KOPT-K1 (cell line): ENCODE measurements around the gene SIGMAR1.

Experiments
- H3K27ac ChIP-seq: fragments of 200-600 bp; sonication (generic); 2 replicates; pipeline ENCODE4 v1.5.1; 2016; ENCODE audit warnings: antibody characterized with exemption, mild to moderate bottlenecking, low read depth, low read length; ENCODE audit not compliant: poor library complexity, severe bottlenecking
- H3K36me3 ChIP-seq: fragments of 200-600 bp; sonication (generic); 2 replicates; pipeline ENCODE4 v1.5.1; 2017; ENCODE audit warnings: antibody characterized with exemption, mild to moderate bottlenecking, low read length, moderate library complexity; ENCODE audit not compliant: insufficient read depth
- H3K9me3 ChIP-seq: fragments of 200-600 bp; sonication (generic); 2 replicates; pipeline ENCODE4 v1.5.1; 2017; ENCODE audit warnings: antibody characterized with exemption, low read length, mild to moderate bottlenecking; ENCODE audit not compliant: insufficient read depth, poor library complexity, severe bottlenecking

SIGMAR1 gene

DNA sequence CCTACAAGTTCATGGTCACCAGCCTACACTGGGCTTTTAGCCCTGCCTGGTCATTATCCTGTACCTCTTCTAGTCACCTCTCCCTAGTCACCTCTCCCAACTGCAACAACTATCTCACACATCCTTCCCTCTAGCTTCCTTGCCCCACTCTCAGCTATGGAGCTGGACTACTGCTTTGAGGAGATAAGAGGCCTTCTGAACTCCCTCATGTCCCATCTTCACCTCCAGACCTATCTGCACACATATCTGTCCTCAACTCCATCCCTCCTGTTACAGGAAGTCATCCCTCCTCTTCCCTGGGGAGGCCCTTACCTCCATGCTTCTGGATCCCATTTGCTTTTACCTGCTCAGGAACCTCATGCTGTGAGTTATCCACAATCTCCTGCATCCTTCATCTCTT is 31.4 kb downstream of the SIGMAR1 start:
- Histone ChIP-seq H3K36me3 (no peaks in the 10 kb centered on the region), H3K27ac (no peak overlapping the region), H3K9me3 (no peaks in the 10 kb centered on the region)

DNA sequence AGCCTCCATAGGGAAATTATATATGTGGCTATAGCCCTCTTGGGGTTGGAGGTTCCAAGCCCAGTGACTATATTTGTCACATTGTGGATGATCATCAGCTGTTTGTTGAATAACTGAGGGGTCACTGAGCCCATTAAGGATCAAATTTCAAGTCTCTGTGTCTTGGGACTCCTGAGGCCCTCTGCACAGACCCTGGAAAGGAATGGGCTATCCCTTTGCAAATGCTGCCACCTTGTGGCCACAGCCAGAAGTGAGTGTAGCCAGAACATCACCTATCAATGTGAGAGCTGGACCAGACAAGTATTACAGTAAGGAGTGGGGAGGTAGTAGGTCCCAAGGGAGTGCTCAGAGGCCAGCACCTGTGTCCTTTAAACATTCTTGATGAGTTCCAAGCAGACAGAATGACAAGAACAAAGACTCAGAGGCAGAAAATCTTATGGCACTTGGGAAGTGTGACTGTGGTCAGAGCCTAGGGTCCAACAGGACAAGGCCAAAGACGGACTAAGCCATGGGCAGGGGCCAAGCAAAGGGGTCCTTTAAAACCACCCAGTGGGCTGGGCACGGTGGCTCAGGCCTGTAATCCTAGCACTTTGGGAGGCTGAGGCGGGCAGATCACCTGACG is 33.9 kb downstream of the SIGMAR1 start:
- Histone ChIP-seq H3K36me3 (no peaks in the 10 kb centered on the region), H3K27ac (no peak overlapping the region), H3K9me3 (no peaks in the 10 kb centered on the region)

DNA sequence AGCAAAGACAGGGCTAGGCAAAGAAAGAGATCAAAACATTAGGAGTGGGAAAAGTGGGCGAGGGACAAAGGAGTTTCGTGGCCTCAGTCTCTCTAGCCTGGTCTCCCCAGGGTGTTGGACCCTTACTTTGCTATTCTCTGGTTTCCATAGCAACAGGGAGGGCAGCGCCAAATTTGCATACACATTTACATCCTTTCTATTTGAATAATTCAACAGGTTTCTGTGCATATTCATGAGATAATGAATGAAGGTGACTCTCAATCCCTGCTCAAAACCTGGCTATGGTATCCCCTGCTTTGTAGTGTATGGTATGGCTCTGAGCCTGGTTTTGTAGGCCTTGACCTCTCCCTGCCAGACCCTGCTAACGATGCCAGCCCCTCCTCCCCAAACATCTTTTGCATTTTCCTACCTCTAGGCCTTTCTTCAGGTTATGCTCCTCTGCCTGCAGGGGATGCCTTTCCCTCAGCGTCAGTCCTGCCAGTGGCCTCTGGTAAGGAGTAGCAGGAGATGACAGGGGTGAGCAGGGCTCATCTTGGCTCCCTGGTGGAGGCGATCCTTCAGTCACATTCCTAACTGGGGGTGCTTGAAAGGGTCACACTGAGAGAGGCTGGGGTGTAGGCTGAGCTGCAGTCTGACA is 35.5 kb downstream of the SIGMAR1 start:
- Histone ChIP-seq H3K27ac (no peak overlapping the region), H3K9me3 (no peaks in the 10 kb centered on the region), H3K36me3 (no peaks in the 10 kb centered on the region)

DNA sequence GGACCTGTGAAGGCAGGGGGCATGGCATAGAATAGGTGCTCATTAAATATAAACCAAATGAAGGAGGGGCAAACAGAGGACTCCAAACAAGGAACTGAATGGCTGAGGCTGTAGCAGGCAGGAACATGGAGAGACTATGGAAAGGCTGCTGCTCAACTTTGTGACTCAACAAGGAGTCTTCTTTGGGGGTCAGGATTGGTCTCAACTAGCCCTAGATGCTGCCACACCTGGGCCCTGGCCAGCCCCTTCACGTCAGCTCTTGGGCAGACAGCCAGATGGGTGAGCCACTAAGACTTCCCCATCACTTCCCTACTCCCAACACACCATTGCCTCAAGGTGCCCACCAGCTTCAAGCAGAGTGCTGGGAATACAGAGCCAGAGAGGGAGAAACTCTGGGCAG is 36.7 kb downstream of the SIGMAR1 start:
- no peaks in the 10 kb centered on the region for H3K36me3 ChIP-seq
- no peak overlapping the region for H3K27ac ChIP-seq
- no peaks in the 10 kb centered on the region for H3K9me3 ChIP-seq

DNA sequence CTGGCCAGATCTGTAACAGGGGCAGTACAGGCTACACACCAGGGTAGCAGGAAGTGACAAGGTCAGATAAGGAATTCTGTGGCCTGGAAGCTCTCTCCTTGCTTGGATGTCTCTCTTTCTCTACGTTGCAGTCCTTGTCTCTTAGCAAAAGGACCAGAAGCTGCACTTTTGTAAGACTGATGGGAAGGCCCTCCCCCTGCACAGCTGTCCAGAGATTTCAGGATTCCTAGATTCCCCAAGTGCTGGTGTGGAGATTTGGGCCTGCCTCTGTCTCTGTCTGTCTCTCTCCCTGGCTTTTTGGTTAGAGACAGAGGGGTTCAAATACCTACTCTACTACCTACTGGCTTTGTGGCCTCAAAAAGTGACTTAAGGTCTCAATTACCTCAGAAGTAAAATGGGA is 38.0 kb downstream of the SIGMAR1 start:
- H3K27ac ChIP-seq: no peak overlapping the region
- no peaks in the 10 kb centered on the region for H3K9me3 ChIP-seq
- H3K36me3 ChIP-seq: no peaks in the 10 kb centered on the region

DNA sequence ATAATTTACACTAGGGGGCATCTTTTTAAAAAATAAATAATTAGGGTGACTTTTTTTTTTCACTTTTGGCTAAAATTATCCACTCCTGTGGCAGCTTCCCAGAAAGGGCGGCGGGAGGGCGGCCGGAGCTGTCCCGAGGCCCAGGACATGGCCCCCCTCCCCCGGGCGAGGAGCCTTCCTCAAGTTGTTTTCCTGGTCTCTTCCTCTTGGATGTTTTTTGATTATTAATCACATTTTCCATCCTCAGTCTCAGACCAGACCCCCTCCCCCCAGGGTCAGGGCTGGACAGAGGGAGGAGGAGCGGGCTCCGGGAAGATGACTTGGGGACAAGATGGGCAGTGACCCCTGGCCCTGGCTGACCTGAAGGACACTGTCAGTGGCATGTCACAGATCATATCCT is 43.4 kb downstream of the SIGMAR1 start:
- Histone ChIP-seq H3K9me3 (no peaks in the 10 kb centered on the region), H3K27ac (no peak overlapping the region), H3K36me3 (no peaks in the 10 kb centered on the region)

DNA sequence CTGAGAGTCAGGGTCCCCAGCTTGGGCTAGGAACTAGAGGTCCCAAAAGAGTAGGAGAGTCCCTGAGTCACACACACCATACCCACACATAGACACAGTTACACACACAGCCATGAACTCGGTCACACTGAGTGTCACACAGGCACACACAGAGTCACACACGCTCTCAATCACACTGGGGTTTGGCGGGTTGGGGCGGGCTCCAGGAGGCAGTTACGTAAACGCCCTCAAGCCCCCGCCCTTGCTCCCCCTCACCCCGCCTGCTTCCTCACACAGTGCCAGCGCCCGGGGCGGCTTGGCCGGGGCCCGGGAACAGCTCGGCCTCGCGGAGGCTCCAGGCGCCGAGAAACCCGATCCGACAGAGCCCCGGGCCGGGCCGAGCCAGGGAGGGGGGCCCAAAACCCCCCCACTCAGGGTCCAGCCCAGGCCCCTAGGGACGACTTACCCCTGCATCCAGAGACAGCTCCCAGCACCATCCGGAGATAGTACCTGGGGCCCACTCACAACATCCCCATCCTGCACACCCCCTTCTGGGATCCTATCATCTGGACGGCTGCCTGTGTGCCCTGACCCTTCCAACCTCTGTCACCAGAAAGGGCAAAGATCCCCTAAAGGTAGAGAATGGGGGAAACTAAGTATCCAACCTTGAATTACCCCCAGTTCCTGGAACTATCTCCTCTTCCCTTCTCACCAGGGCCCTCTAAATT is 44.5 kb downstream of the SIGMAR1 start:
- no peaks in the 10 kb centered on the region for H3K9me3 ChIP-seq
- no peaks in the 10 kb centered on the region for H3K36me3 ChIP-seq
- no peak overlapping the region for H3K27ac ChIP-seq

DNA sequence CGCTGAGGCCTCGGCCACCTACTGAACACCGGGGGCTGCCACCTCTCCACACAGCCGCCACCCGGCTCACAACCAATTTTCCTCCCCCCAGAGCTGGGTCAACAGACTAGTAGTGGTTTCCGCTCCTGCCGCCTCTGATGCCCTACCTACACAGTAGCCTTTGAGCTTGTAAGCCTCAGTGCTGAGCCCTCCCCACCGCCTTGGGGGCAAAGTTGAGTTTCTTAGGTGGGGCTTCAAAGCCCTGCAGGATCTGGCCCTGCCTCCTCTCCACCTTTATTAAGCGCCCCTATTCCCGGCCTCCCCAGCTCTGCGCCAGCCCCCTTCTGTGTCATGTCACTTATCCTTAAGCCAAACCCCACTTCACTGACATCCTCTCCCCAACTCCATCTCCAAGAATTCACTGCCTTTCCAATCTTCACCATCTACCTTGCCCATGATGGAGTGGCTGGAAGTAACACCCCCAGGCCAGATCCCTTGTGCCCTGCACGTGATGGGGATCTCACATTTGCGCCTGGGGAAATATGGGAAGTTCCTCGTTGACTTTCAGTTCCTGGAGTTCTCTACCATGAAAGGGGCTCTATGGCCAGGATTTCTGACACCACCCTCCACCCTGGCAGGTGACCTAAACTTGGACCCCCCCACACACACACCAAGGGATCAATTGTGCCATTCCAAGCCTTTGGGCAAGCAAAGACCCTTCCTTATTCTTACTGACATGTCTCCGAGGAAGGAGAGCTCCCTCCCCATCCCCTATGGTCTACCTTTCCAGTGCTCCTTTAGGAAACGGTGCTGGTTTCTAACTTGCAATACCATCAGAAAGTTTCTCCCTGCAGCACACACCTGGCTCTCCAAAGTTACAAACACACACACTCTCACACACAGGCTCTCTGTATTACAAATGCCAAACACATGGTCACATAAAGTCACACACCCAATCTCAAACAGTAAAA is 45.4 kb downstream of the SIGMAR1 start:
- H3K9me3 ChIP-seq: no peaks in the 10 kb centered on the region
- H3K36me3 ChIP-seq: no peaks in the 10 kb centered on the region
- H3K27ac ChIP-seq: no peak overlapping the region

DNA sequence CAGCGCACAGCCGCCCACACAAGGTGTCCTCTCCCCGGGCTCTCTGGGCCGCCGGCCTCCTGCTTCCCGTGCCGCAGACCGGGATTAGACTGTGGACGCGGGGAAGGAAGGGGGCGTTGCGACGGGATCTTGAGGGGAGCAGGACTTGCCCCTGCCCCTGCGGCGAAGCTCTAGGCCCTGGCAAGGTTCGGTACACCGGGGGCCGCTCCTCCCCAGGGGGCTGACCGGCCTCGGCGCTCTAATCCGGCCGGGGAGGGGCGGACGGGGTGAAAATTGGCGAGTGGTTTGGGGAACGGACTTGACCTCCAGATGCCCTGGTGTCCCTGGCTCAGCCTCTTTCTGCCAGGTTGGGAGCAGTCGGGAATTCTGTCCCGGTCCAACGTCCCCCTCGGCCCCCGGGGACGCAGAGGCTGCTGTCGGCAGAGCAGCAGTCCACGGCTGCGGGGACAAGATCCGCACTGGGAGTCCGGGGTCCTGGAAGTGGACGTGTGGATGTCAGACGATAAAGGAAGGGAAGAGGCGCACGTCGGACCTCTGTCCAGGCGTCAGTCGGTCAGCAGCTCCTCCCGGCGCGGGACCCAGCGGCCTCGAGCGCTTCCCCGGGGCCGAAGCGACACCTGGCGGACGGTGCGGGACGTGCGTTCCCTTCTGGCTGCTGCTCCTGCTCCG is 46.2 kb downstream of the SIGMAR1 start:
- no peaks in the 10 kb centered on the region for H3K36me3 ChIP-seq
- no peak overlapping the region for H3K27ac ChIP-seq
- H3K9me3 ChIP-seq: no peaks in the 10 kb centered on the region

DNA sequence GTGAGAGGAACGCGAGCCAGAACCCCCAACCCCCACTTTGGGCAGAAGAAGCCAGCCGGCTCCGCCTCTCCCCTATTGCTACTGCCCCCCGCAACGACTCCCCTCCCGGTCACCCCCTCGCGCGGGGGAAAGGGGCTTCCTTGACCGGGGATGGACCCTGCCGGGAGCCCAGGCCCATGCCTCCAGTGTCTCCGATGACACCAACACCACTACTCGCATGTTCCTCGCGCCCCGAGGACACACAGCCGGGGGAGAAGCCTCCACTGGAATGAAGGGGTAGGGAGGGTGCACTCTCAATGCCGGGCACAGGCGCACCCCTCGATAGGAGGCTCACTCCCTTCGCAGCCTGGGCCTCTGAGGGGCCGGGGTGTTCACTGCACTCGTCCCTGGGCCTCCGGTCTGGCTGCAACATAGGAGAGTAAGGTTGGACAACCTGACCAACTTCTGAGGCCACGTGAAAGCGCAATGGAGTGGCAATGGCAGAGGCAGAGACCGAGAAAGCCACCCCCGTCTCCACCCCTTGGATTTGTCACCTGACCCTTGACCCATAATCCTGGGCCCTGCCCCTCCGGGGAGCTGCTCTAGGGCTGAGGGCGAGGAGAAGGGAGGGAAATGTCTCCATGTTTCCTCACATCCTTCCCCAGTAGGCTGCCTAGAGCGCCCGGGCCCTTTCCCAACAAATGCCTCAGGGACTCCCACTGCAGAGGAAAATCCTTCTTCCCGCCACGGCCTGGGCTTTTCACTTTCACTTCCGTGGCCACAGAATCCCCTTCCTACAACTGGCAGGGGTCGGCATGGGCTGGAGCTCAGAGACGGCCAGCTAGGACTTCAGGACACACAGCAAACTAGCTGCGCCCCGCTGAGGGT is 47.0 kb downstream of the SIGMAR1 start:
- Histone ChIP-seq H3K36me3 (no peaks in the 10 kb centered on the region), H3K27ac (no peak overlapping the region)

DNA sequence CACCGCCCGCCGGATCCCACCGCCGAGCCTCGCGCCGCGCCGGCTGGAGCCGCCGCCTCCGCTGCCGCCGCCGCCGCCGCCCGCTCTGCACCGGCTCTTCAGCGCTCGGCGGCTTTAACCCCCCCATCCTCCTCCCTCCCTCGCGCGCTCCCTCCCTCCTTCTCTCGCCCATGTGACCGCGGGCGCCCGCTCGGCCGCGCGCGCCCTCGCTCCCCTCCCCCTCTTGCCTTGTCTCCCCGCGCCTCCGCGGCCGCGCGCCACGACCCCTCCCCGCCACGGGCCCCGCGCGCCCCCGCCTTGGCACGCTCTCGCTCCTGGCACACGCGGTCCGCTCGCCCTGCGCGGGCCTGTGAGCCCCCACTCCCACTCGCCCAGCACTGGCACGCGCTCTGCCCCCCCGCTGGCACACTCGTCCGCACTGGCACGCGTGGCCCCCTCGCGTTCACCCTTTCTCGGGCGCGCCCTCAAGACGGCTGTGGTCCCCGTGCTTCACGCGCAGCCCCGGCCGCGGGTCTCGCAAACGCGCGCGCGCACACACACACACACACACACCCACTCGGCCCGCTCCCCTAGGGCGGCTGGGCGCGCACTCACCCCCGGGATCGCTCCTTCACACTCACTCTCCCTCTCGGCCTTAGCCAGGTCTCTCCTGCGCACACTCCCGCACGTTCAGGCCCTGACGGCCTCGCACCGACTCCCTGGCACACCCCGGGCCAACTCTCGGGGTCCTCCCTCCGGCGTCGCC is 47.8 kb downstream of the SIGMAR1 start, which contains the start of gene CNTFR:
CNTFR (minus strand) TSS at position 89 of the 745 bp plus-strand sequence. CDS start 20,743 bp downstream, outside the sequence.
- H3K36me3 ChIP-seq: no peaks in the 10 kb centered on the region
- no peak within 1 kb of the TSS for H3K27ac ChIP-seq
- no peaks in the 10 kb centered on the region for H3K9me3 ChIP-seq

More for the DNA sequence above, 47.0 kb downstream of the SIGMAR1 start:
- H3K9me3 ChIP-seq: no peaks in the 10 kb centered on the region

DNA sequence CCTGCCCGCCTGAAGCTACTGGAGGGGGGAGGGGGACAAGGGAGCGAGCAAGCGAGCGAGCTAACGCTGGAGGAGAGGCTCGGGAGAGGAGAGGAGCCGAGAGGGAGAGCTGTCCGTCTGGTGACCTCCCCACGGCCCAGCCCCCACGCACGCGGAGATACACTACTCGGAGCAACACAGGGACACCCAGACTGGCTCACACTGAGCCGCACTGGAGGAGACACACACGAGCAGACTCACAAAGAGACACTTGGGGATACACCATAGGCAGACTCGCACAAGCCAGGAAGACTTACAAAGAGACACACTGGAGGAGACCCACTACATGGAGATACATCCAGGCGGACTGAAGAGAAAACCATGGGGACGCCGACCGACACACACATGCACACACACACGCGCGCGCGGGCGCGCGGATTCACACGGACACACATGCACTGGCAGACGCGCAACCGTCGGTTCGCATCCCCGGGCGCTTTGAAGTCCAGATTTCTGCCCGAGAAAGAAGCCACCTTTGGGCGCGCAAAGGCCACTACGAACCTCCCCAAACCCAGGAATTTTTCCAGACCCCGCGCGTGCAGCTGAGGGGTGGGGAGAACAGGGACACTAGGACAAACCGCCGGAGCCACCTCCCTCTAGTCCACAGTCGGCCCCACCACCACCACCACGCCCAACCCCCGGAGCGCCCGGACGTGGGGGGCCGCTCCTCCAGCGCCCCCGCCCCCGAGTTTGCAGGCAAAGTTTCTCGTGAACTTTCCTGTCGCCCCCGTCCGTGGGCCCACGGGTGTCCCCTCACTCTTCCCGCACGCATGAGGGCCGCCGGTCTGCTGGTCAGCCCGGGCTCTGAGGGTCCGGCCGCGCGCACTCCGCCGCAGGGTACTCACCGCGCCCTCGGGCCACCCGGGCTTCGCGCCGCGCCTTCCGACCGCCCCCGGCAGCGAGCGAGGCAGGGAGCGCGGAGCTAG is 48.6 kb downstream of the SIGMAR1 start:
- H3K9me3 ChIP-seq: no peaks in the 10 kb centered on the region
- H3K27ac ChIP-seq: no peak overlapping the region
- no peaks in the 10 kb centered on the region for H3K36me3 ChIP-seq
